Activated CD8-positive, alpha-beta memory T cell treated with anti-CD3 and anti-CD28 coated beads, Interleukin-2, amount 50 U/mL, for 24 hours (primary cell): Measurements from ENCODE around the gene OR5B21.

Source experiments
- DNase-seq: peaks from one replicate; pipeline ENCODE4 v3.0.0-alpha.2; 2020; ENCODE audit errors: extremely low read depth

OR5B21 gene

DNA sequence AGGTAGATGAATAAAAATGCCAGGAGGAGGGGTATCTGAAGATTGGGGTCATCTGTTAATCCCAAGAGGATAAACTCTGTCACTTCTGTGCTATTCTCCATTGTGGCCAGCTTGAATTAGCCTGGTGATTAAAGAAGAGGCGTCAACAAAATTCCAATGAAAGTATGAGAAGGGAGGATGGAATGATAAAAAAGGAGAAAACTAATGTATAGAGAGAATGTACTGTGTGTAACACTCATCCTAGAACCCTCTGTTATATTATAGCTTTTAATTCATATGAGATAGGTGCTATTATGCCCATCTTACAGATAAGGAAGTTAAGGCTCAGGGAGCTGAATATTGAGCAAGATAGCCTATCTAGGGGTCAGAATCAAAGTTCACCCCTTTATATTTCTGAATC, at the start of gene OR5B21:
TSS of gene OR5B21 (minus strand) at position 101 of the 400 bp plus-strand sequence. CDS start at position 101, 0 bp downstream.
- no peak for DNase-seq

GRCh38 chr11:58549644-58550043, 41.7 kb upstream of the OR5B21 start:
- DNase-seq: no peak

DNA sequence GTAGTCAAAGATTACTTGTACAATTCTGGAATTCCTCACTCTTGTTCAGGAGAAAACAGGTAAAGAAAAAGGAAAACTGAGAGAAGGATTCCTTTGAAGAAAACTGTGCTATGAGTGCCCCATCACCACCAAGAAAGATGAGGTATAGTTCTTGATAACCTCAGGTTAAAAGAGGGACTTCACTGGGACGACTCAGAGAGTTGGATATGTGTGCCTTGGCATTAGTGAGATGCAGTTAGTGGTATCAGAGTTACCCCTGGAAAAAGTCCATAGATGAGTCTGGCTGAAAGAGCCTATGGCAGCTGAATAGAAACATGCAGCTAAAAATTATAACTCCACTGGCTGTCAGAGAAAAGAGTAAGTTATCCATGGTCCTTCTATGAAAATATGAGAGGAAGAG, 38.9 kb upstream of the OR5B21 start:
- no peak for DNase-seq

DNA sequence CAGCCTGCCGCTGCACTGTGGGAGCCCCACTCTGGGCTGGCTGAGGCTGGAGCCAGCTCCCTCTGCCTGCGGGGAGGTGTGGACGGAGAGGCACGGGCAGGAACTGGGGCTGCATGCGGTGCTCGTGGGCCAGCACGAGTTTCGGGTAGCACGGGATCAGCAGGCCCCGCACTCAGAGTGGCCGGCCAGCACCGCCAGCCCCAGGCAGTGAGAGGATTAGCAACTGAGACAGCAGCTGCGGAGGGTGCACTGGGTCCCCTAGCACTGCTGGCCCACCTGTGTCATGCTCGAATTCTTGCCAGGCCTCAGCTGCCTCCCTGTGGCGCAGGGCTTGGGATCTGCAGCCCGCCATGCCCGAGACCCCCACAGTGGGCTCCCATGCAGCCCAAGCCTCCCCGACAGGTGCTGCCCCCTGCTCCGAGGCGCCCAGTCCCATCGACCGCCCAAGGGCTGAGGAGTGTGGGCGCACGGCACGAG, 24.0 kb upstream of the OR5B21 start:
- DNase-seq: no peak

- DNase-seq: no peak
Measured at GRCh38 chr11:58530236-58530635, 22.3 kb upstream of the OR5B21 start.

DNA sequence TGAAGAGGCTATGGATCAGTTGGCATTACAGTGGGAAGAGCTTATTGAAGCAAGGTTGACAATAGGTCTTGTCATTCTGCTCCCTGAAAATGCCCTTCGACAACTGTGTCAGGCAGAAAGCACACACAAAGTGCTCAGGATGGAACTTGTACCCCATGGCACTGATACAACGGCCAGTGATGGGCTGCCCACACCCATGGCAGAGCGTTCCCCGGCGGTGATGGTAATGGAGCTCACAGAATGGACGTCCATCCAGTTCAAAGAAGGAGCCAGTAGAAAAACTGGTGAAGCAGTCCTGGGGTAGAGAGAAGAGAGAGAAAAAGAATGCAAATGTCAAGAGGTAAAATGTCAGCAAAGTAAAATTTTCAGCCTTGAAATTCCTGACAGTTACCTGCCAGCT, 19.5 kb upstream of the OR5B21 start:
- no peak for DNase-seq

DNA sequence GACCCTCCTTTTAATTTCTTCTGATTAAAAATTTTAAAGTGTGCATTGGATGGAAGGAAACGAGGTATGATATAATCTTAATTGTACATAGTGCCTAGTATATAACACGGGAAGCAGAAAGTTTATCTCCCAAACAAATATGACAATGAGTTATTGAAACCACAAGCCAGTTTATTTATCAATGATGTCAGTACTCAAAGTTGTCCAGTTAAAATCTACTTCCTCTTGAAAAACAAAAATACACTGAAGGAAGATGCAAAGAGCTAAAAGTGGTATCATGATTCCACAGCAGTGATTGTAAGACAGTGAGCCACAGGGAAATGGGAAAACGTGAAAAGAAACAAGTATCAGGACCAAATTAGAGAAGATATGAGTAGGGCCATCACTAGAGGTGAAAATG, 18.8 kb upstream of the OR5B21 start:
- no peak for DNase-seq

DNA sequence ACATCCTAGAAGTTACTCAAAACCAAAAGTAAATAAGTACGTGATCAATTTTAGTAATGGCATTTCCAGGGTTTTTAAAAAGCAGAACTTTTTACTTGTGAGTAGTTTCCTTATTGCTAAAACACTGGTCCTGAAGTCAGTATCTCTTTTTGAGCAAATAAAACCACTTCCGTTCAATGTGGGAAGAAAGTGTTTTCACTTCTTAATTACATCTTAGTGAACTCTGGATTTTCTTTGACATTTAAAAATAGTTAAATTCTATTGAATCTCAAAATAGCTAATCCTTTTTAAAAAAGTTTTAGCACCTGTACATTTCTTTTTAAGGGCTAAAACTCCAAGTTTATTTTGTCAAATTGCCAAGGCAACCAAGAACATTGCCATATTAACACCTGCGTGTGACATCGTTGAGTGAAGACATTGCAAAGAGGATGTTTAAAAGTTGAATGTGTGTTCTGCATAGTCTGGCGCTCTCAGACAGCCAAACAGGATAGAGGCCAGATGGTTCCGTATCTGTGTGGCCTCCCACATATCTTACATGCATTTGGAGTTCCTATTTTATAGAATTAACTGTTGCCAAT, 17.2 kb upstream of the OR5B21 start:
- no peak for DNase-seq

GRCh38 chr11:58524232-58525036, 16.5 kb upstream of the OR5B21 start:
- DNase-seq: no peak

DNA sequence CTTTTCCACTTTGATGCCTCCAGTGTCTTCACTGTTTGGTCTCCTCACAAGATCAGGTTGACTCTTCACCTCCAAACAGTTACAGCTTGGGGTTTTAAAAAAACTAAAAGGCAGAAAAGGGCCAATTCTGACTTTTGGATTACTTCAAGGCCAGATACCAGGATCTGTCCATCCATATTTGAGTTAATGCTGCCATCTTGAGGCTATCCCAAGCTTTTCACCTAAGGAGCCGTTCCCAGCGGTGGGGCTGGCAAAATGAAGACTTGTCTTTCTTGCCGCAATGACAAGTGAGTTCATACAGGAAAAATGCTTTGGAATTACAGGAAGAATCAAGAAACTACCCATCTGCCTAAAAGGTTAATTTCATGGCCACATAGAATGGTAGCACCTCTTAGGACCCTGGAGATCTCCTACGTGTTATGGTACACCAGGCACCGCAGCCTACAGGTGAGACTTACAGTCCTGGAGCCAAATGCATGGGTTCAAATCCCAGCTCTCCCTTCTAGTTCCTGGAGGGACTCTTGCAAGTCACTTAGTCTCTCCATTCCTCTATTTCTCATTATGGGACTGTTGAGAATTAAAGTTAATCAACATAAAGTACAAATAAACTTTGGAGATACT, 6.0 kb upstream of the OR5B21 start:
- DNase-seq: no peak

GRCh38 chr11:58511636-58512035, 3.7 kb upstream of the OR5B21 start:
- DNase-seq: no peak

GRCh38 chr11:58509748-58510147, 1.8 kb upstream of the OR5B21 start:
- DNase-seq: no peak

DNA sequence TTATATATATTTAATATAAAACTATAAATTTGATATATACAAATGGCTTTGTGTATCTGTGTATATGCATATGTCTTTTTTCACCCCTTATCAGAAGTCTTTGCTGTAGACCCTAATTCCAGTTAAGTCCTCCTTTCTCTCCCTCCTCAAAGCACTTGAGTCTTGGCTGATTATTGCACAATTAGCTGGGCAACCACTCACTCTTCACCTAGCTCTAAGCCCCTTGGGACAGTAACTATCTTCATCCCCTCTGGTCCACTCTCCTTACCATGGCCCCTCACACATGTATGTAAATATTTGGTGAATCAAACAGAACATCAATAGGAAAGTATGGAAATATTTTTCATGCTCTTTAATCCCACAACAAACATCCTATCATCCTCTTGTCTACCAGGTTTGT, 909 bp upstream of the OR5B21 start:
- DNase-seq: no peak

GRCh38 chr11:58507355-58507754, 550 bp downstream of the OR5B21 start:
- DNase-seq: no peak

- DNase-seq: no peak
Measured at GRCh38 chr11:58506935-58507334, 970 bp downstream of the OR5B21 start.

DNA sequence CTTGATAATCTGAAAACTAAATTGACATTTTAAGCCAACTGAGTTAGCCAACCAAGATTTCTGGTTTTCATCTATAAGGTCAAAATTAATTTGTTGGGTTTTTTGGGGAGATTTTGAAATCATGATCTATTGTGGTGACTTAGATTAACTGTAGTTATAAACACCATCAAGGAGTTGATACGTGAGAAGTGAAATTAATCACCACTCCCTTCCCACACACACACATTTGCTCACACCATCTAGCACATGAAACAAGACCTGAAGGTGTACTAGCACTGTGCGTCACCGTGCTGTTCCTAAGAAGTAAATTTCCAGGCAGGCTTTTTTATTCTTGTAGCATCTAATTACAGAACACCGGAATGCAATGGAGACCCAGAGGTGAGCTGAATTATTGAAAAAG, 2.1 kb downstream of the OR5B21 start:
- no peak for DNase-seq

- no peak for DNase-seq
Measured at GRCh38 chr11:58504232-58504631, 3.7 kb downstream of the OR5B21 start.

DNA sequence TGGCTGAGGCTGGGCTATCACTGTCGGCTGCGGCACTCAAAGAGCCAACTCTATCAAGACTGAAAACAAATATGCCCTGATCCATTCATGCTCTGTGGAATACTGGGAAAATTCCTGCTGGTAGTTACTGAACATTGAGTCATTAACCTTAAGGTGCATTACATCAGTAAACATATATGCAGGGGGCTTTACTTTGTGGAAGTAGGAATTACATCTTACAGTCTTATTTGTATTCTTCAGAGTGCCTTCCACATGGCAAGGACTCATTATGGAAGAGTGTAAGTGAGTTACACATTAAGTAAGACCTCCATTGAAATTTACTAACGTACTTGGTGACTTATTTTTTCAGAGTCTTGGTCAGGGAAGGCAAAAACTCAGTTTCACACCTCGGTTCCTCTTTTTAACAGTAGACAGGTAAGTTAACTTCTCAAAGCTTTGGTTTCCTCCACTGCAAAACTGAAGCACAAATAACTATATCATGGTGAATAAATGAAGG, 4.5 kb downstream of the OR5B21 start:
- DNase-seq: no peak

DNA sequence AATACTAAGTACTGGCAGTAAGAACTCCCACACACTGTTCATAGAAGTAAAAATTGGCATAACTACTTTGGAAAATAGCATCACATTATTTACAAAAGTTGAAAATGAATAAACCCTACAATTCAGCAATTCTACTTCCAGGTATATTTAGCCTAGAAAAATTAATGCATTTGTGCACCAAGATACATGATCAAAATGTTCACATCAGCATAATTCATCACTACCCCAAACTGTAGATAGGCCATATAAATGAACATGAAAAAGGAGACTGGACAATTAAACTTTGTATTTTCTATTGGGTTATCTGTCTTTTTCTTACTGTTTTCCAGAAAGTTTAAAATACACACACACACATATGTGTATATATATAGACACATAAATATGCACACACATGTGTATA, 5.9 kb downstream of the OR5B21 start:
- DNase-seq: no peak

DNA sequence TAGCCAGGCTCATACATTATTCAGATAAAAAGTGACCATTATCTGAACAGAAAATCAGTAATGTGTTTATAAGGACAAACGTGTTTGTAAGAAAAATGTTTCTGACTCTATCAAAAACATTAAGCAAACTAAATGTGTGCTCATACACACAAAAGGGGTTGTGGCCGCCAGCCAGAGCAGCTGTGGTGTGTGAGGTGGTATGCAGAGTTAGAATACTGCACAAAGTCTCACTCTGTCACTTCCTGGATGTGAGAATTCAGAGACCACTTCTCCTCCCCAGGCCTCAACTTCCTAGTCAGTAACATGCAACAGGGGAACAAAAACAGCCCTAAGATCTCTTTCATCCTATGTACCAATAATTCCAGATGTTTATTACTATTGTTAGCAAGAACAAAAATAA, 9.4 kb downstream of the OR5B21 start:
- DNase-seq: no peak

- DNase-seq: no peak
Measured at GRCh38 chr11:58497951-58498350, 10.0 kb downstream of the OR5B21 start.

GRCh38 chr11:58495906-58496305, 12.0 kb downstream of the OR5B21 start:
- DNase-seq: no peak

- no peak for DNase-seq
Measured at GRCh38 chr11:58494101-58494500, 13.8 kb downstream of the OR5B21 start.
